Gastrocnemius medialis (tissue), 4 donors: Measurements from ENCODE around the gene RAD9B. TPM values are rescaled to one million over a fixed set of nuclear protein-coding genes. Genes with fewer than 3 reads are reported as not detected.

Experiments
- ATAC-seq, 2 donors: fragments of 150-250 bp; one replicate each; pipeline ENCODE4 v1.9.1; 2016
- DNase-seq, 2 donors: peaks; one replicate each; pipeline ENCODE4 v3.0.0-alpha.2; 2019
- H3K27ac ChIP-seq, 4 donors: fragments of 200-600 bp; sonication (generic); 1 replicate in 1 of 4; 2 replicates in 3 of 4; pipeline ENCODE4 v1.5.1; 2016 to 2018; ENCODE audit warnings: mild to moderate bottlenecking in 2 of 4, moderate library complexity in 1 of 4
- H3K27me3 ChIP-seq, 3 donors: fragments of 200-600 bp; sonication (generic) in 2 of 3; 1 replicate in 1 of 3; 2 replicates in 2 of 3; pipeline versions ENCODE4 v1.5.1 to v1.6.0; 2016 to 2019; ENCODE audit warnings: mild to moderate bottlenecking in 1 of 3, moderate library complexity in 1 of 3
- H3K36me3 ChIP-seq, 2 donors: fragments of 200-600 bp; sonication (generic) in 1 of 2; one replicate each; pipeline ENCODE4 v1.5.1; 2017 to 2018
- H3K4me1 ChIP-seq, 2 donors: fragments of 200-600 bp; sonication (generic) in 1 of 2; one replicate each; pipeline ENCODE4 v1.5.1; 2016 to 2017; ENCODE audit warnings: mild to moderate bottlenecking in 2 of 2
- H3K4me3 ChIP-seq, 4 donors: fragments of 200-600 bp; sonication (generic) in 3 of 4; 1 replicate in 1 of 4; 2 replicates in 3 of 4; pipeline ENCODE4 v1.5.1; 2016 to 2019; ENCODE audit warnings: mild to moderate bottlenecking in 2 of 4
- H3K9me3 ChIP-seq, 3 donors: fragments of 200-600 bp; sonication (generic) in 2 of 3; 1 replicate in 1 of 3; 2 replicates in 2 of 3; pipeline ENCODE4 v1.5.1; 2016 to 2019
- CTCF ChIP-seq, 5 experiments: fragments of 450-650 bp in 3 of 5; fragments of 200-600 bp in 2 of 5; sonication (generic) in 2 of 5; IDR thresholded peaks in 4 of 5; conservative IDR thresholded peaks in 1 of 5; 1 replicate in 4 of 5; 2 replicates in 1 of 5; pipeline ENCODE4 v1.5.1; 2016 to 2019; ENCODE audit warnings: antibody characterized with exemption in 5 of 5, mild to moderate bottlenecking in 3 of 5, moderate library complexity in 3 of 5
- POLR2A ChIP-seq, 2 donors: fragments of 450-650 bp; IDR thresholded peaks; one replicate each; pipeline ENCODE4 v1.6.1; 2017; ENCODE audit warnings: antibody characterized with exemption in 2 of 2, mild to moderate bottlenecking in 2 of 2, moderate library complexity in 2 of 2
- in situ Hi-C, 4 donors: fragments of 200-750 bp; cut with MboI; loops; one replicate each; pipeline versions ENCODE4 v1.15.0 to v1.8.0; 2017; ENCODE audit warnings: low sequenced_read_pairs in 4 of 4
- intact Hi-C: fragments of 100-400 bp; cut with DNase I; formaldehyde crosslinking; loops from one replicate; pipeline ENCODE4 v1.15.1; 2023; ENCODE audit warnings: low total_unique reads
- total RNA-seq, 4 donors: library from RNA; depleted of rRNA; stranded (reverse); fragments of >200 nt; gene quantifications; one replicate each; pipeline versions ENCODE4 v1.1.0 to v1.2.3, GENCODE V29; 2016

RAD9B gene
- total RNA-seq, 4 donors from 2014 or later = 0.12 to 2.0 (median 0.62) TPM

DNA sequence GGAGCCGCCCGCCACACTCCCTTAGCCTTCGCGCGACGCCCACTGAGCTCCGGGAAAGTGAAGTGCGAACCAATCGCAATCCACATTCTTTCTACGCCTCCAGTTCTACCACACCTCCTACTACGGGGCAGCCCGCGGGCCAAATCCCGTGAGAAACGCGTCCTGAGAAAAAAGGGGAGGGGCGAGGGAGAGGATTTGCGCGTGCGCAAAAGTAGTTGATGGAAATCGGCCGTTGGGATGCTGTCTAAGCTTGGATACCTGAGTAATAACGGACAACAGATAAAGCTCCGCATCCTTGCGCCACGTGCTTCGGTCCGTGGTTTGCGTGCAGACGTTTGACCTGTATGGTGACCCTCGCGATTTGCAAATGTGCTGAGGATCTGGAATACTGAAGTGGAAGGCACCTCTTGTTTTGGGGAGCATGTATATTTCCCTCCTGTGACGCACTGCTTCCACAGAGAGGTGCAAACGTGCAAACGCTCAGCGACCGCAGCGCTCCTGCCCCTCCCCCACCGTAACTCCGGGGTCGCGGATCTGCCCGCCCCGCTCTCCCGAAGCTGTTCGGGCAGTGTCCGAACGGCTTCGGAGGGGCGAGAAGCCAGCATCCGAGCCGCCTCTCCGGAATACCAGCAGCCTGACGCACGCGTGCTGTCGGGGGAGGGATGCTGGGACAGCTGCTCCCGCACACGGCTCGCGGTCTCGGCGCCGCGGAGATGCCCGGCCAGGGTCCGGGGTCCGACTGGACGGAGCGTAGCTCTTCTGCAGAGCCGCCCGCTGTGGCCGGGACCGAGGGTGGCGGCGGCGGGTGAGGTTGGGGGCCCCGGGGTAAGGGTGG lies 33.7 kb upstream of the RAD9B start, which contains the start of the genes FAM216A and GPN3:
TSS of gene FAM216A (plus strand) at position 632 of the 835 bp plus-strand sequence. CDS start at position 663, 31 bp downstream.
TSS of gene GPN3 (minus strand) at position 44 of the 835 bp plus-strand sequence. CDS start 54 bp downstream, outside the sequence.
- in situ Hi-C loops = loop anchor here in 2 of 4 donors (5.0 to 25.0 kb wide), 2 partner anchors 34 to 369 kb away; partner anchors contain the start of genes CCDC63 (in 1 of the 2), RAD9B (in 1 of the 2) and VPS29 (in 1 of the 2)
- Histone ChIP-seq H3K4me3 (peak within 1 kb of the TSS; percentile 63 to 89 (median 73)), H3K27ac (peak within 1 kb of the TSS; percentile 86 to 90 (median 88)), H3K9me3 (no peaks in the 10 kb centered on the region), H3K27me3 (no peaks in the 10 kb centered on the region), H3K4me1 (peaks cover 15 to 25% of the 10 kb centered on the region in 2 donors), H3K36me3 (peaks cover 0 to 16% of the 10 kb centered on the region in 2 donors)
- peak; percentile 94 to 95 for ATAC-seq
- intact Hi-C loops = loop anchor here (1.0 to 5.0 kb wide), 5 partner anchors 18 to 419 kb away; partner anchors contain the start of genes ARPC3, RAD9B, TCTN1 and VPS29
- peak; percentile 94 to 97 for DNase-seq
- TF ChIP-seq POLR2A (IDR thresholded peaks at IDR 0.05) (peak; percentile 24 to 88), CTCF (IDR thresholded peaks at IDR 0.05 in 4 of 5, conservative IDR thresholded peaks at IDR 0.05 in 1 of 5) (no peak)

DNA sequence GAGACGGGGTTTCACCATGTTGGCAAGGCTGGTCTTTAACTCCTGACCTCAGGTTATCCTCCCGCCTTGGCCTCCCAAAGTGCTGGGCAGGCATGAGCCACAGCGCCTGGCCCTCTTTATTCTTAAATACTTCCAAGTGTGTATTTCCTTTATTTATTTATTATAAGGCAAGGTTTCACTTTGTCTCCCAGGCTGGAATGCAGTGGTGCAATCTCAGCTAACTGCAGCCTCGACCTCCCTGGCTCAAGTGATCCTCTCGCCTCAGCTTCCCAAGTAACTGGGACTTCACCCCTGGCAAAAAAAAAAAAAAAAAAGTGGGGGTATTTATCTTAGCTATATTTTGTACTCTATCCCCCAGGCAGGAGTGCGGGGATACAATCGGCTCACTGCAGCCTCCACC lies 26.7 kb upstream of the RAD9B start:
- in situ Hi-C loops = loop anchor here in 1 of 4 donors (25.0 kb wide), 1 partner anchor 412 kb away; no protein-coding TSS in a partner anchor
- DNase-seq (no peak), ATAC-seq (no peak)
- Histone ChIP-seq H3K9me3 (no peaks in the 10 kb centered on the region), H3K4me1 (no peaks in the 10 kb centered on the region), H3K4me3 (no peak overlapping the region), H3K27ac (no peak overlapping the region), H3K36me3 (no peaks in the 10 kb centered on the region), H3K27me3 (no peaks in the 10 kb centered on the region)
- TF ChIP-seq CTCF (IDR thresholded peaks at IDR 0.05 in 4 of 5, conservative IDR thresholded peaks at IDR 0.05 in 1 of 5) (no peak), POLR2A (IDR thresholded peaks at IDR 0.05) (no peak)
- intact Hi-C loops = no loop called here

GRCh38 chr12:110498984-110499706 lies 3.0 kb upstream of the RAD9B start:
- Histone ChIP-seq H3K36me3 (peaks cover 4 to 20% of the 10 kb centered on the region in 2 donors), H3K27ac (peak overlapping the region; percentile 8 to 98 (median 96)), H3K9me3 (no peaks in the 10 kb centered on the region), H3K27me3 (no peaks in the 10 kb centered on the region), H3K4me3 (no peak overlapping the region), H3K4me1 (peaks cover 36 to 40% of the 10 kb centered on the region in 2 donors)
- ATAC-seq (no peak), DNase-seq (no peak)
- in situ Hi-C loops (loop anchor here in 1 of 4 donors (25.0 kb wide), 1 partner anchor 388 kb away; no protein-coding TSS in a partner anchor), intact Hi-C loops (no loop called here)
- no peak for TF ChIP-seq POLR2A (IDR thresholded peaks at IDR 0.05)

DNA sequence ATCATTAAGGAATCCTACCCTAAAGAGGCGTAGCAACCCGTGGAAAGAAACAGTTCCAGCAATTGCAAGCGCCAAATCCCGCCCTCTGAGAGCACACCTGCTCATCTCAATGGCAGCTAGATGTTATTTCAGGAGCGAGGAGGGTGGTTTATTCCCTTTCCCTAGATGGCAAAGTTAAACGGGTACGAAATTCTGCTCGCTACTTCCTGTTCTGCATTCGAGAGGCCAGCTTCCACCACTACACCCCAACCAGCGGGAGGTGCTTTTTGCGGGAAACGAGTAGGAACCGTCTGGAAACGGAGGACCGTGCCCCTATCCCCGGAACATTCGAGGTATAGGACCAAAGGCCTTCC lies 756 bp upstream of the RAD9B start:
- in situ Hi-C loops (loop anchor here in 2 of 4 donors (5.0 to 10.0 kb wide), 2 partner anchors 34 to 47 kb away; partner anchors contain the start of genes ARPC3 (in 1 of the 2), FAM216A (in 1 of the 2) and GPN3 (in 1 of the 2)), intact Hi-C loops (loop anchor here (5.0 kb wide), 2 partner anchors 111 to 241 kb away; partner anchors contain the start of genes PPP1CC and TCTN1)
- Histone ChIP-seq H3K36me3 (no peaks in the 10 kb centered on the region), H3K4me1 (peaks cover 36 to 40% of the 10 kb centered on the region in 2 donors), H3K4me3 (peak overlapping the region; percentile 86 to 99 (median 90)), H3K27ac (peak overlapping the region; percentile 95 to 98 (median 97)), H3K9me3 (no peaks in the 10 kb centered on the region), H3K27me3 (no peaks in the 10 kb centered on the region)
- ATAC-seq (peak; percentile 72 to 77), DNase-seq (peak; percentile 55 to 67)
- TF ChIP-seq POLR2A (IDR thresholded peaks at IDR 0.05) = no peak
- no peak for TF ChIP-seq CTCF (IDR thresholded peaks at IDR 0.05 in 4 of 5, conservative IDR thresholded peaks at IDR 0.05 in 1 of 5)
